Astrocyte (in vitro differentiated cells and primary cell): ENCODE results near the gene CLCN7.

Experiments
- EZH2 ChIP-seq: IDR thresholded peaks from 2 replicates; pipeline ENCODE4 v1.6.1; 2012; ENCODE audit warnings: mild to moderate bottlenecking, low read length, inconsistent platforms; ENCODE audit not compliant: insufficient read depth
- TF ChIP-seq, protein P1 (sequence below): IDR thresholded peaks from 2 replicates; pipeline ENCODE4 v1.5.1; 2011; ENCODE audit warnings: low read depth, mild to moderate bottlenecking, inconsistent platforms, low read length, moderate library complexity; ENCODE audit not compliant: insufficient read depth

DNA sequence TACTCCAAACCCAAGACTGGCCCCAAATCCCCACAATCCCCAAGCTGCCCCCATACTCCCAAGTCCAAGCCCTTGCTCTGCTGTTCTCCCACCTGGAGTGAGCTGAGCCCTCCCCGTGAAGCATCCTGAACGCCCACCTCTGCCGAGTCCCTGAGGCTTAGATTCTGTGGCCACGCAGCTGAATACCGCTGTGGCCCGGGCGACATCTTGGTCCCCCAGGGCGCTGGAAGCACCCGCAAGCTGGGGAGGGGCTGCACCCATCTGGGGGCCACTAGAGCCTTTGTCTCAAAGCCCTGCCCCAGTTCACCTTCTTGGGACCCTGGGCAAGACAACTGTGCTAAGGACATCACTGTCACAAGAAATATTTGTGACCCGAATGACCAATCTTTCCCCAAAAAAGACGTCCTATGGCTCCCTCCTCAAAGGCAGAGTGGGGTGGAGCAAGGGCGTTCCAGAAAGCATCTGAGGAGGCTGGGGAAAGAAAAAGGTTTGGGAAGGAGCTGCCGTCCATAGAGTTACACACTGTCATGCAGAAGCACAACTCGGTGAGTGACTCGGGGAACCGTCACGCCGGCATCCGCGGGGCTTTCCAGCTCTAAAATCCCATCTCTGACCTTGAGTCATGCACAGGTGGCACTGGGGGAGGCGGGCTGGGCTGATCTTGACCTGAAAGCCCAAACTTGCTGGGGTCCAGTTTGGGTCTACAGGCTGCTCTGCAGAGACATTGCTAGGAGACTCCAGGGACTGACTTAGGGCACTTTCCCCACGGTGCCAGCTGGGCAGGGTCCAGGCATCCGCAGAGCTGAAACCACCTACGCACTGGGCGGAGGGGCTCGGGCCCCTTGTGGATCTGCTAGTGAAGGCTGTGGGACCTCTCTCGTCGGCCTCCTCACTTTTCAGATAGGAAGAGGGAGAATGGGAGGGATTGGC lies 7.3 kb upstream of the CLCN7 start:
- TF ChIP-seq, protein P1, sequence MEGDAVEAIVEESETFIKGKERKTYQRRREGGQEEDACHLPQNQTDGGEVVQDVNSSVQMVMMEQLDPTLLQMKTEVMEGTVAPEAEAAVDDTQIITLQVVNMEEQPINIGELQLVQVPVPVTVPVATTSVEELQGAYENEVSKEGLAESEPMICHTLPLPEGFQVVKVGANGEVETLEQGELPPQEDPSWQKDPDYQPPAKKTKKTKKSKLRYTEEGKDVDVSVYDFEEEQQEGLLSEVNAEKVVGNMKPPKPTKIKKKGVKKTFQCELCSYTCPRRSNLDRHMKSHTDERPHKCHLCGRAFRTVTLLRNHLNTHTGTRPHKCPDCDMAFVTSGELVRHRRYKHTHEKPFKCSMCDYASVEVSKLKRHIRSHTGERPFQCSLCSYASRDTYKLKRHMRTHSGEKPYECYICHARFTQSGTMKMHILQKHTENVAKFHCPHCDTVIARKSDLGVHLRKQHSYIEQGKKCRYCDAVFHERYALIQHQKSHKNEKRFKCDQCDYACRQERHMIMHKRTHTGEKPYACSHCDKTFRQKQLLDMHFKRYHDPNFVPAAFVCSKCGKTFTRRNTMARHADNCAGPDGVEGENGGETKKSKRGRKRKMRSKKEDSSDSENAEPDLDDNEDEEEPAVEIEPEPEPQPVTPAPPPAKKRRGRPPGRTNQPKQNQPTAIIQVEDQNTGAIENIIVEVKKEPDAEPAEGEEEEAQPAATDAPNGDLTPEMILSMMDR: no peak
- no peak for TF ChIP-seq EZH2
